ENCODE data around the gene TDRD10. TPM values are rescaled to one million over a fixed set of nuclear protein-coding genes. Genes with fewer than 3 reads are reported as not detected.

The TDRD10 gene
- total and polyA plus RNA-seq, 10 donors, result 2.4 to 14.0 (median 9.0) TPM

- DNase-seq, result peak; percentile 73
- Histone ChIP-seq H3K9me3 (peaks cover 0 to 15% (median 0%) of the 10 kb centered on the region in 8 donors), H3K27ac (peak overlapping the region; percentile 67 to 90 (median 84)), H3K36me3 (peaks cover 0 to 6% (median 0%) of the 10 kb centered on the region in 6 donors), H3K4me1 (peaks cover 10 to 64% (median 33%) of the 10 kb centered on the region in 6 donors), H3K27me3 (replicated peaks in 1 of 7) (peaks cover 5 to 59% (median 32%) of the 10 kb centered on the region in 7 donors), H3K4me3 (peak overlapping the region; percentile 46 to 74 (median 52))
- TF ChIP-seq POLR2AphosphoS5 (IDR thresholded peaks at IDR 0.05) (peak in 1 of 3 donors; percentile 19), POLR2A (IDR thresholded peaks at IDR 0.05) (no peak), CTCF (IDR thresholded peaks at IDR 0.05 in 8 of 11, conservative IDR thresholded peaks at IDR 0.05 in 3 of 11) (peak in 1 of 11 experiments; percentile 9)
- 5 to 27% (median 15%) methylated on average over 5 to 54 of the region's 54 CpGs for WGBS, 5 donors
- intact Hi-C loops (cut with DNase I; ENCODE audit: low total_unique reads), result no loop called here
Measured at GRCh38 chr1:154501423-154502065, 475 bp upstream of the TDRD10 start.

- intact Hi-C loops (cut with DNase I; ENCODE audit: low total_unique reads), result no loop called here
- Histone ChIP-seq H3K27ac (peak overlapping the region in 7 of 8 donors; percentile 70 to 90 (median 85)), H3K36me3 (peaks cover 0 to 6% (median 0%) of the 10 kb centered on the region in 6 donors), H3K9me3 (peaks cover 0 to 15% (median 0%) of the 10 kb centered on the region in 8 donors), H3K4me3 (peak overlapping the region; percentile 16 to 74 (median 52)), H3K4me1 (peaks cover under 1 to 52% (median 21%) of the 10 kb centered on the region in 6 donors), H3K27me3 (replicated peaks in 1 of 7) (peaks cover 5 to 61% (median 32%) of the 10 kb centered on the region in 7 donors)
- DNase-seq, result peak; percentile 74
- TF ChIP-seq POLR2AphosphoS5 (IDR thresholded peaks at IDR 0.05) (peak in 2 of 3 donors; percentile 4 to 56), POLR2A (IDR thresholded peaks at IDR 0.05) (no peak), CTCF (IDR thresholded peaks at IDR 0.05 in 8 of 11, conservative IDR thresholded peaks at IDR 0.05 in 3 of 11) (no peak)
- 18 to 27% (median 20%) methylated on average over 25 to 43 of the region's 43 CpGs for WGBS, 5 donors
Measured at GRCh38 chr1:154502744-154503115, 711 bp downstream of the TDRD10 start.

- TF ChIP-seq CTCF (IDR thresholded peaks at IDR 0.05 in 8 of 11, conservative IDR thresholded peaks at IDR 0.05 in 3 of 11), result no peak
- no peak for TF ChIP-seq POLR2A (IDR thresholded peaks at IDR 0.05)
- TF ChIP-seq POLR2AphosphoS5 (IDR thresholded peaks at IDR 0.05), result no peak
- peaks cover 5 to 69% (median 32%) of the 10 kb centered on the region in 7 donors for H3K27me3 ChIP-seq (replicated peaks in 1 of 7)
- 87 to 92% (median 91%) methylated on average over 5 of the region's 5 CpGs for WGBS, 5 donors
Measured at GRCh38 chr1:154503898-154504297, 1.9 kb downstream of the TDRD10 start.

GRCh38 chr1:154512760-154513159 is 10.7 kb downstream of the TDRD10 start:
- H3K27ac ChIP-seq, result no peak overlapping the region
- no peaks in the 10 kb centered on the region for H3K9me3 ChIP-seq
- peaks cover 0 to 31% (median 0%) of the 10 kb centered on the region in 7 donors for H3K27me3 ChIP-seq (replicated peaks in 1 of 7)
- DNase-seq, result no peak
- no peaks in the 10 kb centered on the region for H3K36me3 ChIP-seq
- 90 to 96% (median 93%) methylated on average over 3 of the region's 3 CpGs for WGBS, 5 donors
- intact Hi-C loops (cut with DNase I; ENCODE audit: low total_unique reads), result no loop called here
- no peak overlapping the region for H3K4me3 ChIP-seq
- no peak for TF ChIP-seq POLR2A (IDR thresholded peaks at IDR 0.05)
- TF ChIP-seq POLR2AphosphoS5 (IDR thresholded peaks at IDR 0.05), result no peak
- no peak for TF ChIP-seq CTCF (IDR thresholded peaks at IDR 0.05 in 8 of 11, conservative IDR thresholded peaks at IDR 0.05 in 3 of 11)
- no peaks in the 10 kb centered on the region for H3K4me1 ChIP-seq

More at GRCh38 chr1:154503898-154504297, 1.9 kb downstream of the TDRD10 start:
- intact Hi-C loops (cut with DNase I; ENCODE audit: low total_unique reads), result no loop called here
- DNase-seq, result no peak
- Histone ChIP-seq H3K4me3 (no peak overlapping the region), H3K27ac (no peak overlapping the region), H3K36me3 (no peaks in the 10 kb centered on the region), H3K4me1 (peaks cover 0 to 40% (median 16%) of the 10 kb centered on the region in 6 donors), H3K9me3 (peaks cover 0 to 15% (median 0%) of the 10 kb centered on the region in 8 donors)

Measured in spleen (tissue), 11 donors.